HG03521 (cell line): ENCODE data around the gene SRSF3.
"Not testable (repeated sequence)": the region's sequence is repeated elsewhere in the genome, so short reads cannot be mapped to it uniquely, and the experiment has no call there.

ENCODE experiments used
- ATAC-seq: cut with Tn5 transposase; IDR thresholded peaks from one replicate; pipeline ENCODE4 v1.9.1; 2021; ENCODE audit warnings: mild to moderate bottlenecking, moderate library complexity; ENCODE audit not compliant: unreplicated experiment

The SRSF3 gene

GRCh38 chr6:36604090-36605060 lies 10.2 kb downstream of the SRSF3 start:
- no peak for ATAC-seq

DNA sequence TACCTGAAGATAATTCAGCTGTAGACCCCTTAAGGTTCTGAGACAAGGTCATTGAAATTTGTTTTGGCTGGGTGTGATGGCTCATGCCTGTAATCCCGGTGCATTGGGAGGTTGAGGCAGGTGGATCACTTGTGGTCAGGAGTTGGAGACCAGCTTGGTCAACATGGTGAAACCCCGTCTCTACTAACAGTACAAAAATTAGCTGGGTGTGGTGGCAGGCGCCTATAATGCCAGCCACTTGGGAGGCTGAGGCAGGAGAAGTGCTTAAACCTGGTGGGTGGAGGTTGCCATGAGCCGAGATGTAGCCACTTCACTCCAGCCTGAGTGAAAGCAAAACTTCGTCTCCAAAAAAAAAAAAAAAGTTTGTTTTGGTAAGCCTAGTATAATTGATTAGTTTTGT lies 11.0 kb downstream of the SRSF3 start:
- ATAC-seq, result no peak

DNA sequence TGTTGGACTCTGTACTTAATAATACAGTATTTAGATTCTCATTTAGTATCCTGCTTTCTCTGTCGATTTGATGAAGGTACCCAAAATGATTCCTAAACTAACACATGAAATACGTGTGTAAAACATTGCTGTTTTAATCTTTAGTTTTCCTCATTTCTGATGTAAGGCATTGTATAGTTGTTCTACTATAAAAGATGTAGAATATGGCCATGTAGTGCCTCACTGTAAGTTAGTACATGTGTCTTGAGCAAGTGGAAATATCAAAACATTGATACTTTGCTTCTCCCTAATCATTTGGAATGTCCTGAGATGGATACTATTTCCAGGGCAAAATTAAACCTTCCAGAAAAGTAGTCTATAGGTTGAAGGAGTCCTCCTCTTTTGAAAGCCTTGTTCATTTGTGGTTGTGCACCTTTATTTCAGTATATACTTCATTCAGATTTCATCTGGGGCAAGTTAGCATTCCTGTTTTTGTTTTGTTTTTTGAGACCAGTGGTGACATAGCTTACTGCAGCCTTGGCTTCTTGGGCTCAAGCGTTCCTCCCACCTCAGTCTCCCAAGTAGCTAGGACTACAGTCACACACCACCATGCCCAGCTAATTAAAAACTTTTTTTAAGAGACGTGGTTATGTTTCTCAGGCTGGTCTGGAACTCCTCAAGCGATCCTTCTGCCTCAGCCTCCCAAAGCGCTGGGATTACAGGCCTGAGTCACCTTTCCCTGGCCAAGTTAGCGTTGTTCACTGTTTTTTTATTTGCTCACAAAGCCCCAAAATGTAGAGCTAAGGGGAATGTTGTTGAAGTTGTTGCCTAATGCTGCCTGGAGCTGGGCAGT lies 11.6 kb downstream of the SRSF3 start:
- ATAC-seq, result no peak

- ATAC-seq, result not testable (repeated sequence)
Observed at GRCh38 chr6:36607305-36607682, 13.1 kb downstream of the SRSF3 start.

DNA sequence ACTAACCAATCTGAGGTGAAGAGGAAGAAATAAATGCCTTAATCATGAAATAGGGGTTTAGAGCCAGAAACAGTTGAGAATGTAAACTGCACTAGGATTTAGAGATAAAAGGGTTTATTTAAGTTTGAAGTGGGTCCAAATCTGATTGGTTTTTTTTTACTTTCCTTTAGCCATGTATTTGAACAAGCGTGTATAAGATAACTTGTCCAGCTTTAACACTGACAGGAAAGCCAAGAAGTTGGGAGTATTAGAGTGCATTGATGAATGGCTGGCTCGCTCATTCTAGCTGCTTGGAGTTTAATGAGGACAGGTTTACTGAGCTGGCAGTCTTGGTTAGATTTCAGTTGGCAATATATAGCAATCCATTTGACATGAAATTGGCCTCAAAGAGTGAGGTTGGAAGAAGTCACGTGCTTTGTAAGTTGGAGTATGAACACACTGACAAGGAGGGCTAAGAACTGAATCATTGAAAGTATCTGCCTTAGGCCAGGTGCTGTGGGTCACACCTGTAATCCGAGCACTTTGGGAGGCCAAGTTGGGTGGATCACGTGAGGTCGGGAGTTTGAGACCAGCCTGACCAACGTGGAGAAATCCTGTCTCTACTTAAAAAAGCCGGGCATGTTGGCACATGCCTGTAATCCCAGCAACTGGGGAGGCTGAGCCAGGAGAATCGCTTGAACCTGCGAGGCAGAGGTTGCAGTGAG lies 13.7 kb downstream of the SRSF3 start:
- no peak for ATAC-seq

DNA sequence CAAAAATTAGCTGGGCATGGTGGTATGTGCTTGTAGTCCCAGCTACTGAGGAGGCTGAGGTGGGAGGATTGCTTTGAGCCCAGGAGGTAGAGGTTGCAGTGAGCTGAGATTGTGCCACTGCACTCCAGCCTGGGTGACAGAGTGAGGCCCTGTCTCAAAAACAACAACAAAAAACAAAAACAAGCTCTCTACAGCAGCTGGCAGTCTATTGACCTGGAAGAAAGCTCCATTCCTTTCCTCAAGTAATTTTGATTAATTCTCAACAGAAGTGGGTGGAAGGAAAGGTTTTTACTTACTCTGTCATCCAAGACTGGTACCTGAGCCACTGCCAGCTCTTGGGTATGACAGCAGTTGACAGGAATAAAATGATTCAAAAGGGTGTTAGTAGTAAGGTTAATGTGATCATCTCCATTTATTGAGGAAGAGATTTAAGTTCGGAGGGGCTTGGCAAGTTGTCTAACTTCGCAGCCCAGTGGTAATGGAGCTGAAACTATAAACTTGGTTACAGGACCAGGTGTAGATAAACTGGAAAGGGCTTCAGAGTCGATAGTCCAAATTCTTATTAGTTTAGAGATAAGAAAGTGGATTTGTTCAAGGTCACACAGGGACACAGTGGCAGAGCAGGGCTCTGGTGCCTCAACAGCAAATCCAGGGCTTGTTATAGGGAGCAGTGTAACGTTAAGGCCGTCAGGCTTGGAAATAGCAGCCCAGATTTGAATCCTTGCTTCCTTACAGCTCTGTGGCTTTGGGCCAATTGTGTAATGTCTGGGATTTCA lies 14.8 kb downstream of the SRSF3 start:
- ATAC-seq, result no peak

DNA sequence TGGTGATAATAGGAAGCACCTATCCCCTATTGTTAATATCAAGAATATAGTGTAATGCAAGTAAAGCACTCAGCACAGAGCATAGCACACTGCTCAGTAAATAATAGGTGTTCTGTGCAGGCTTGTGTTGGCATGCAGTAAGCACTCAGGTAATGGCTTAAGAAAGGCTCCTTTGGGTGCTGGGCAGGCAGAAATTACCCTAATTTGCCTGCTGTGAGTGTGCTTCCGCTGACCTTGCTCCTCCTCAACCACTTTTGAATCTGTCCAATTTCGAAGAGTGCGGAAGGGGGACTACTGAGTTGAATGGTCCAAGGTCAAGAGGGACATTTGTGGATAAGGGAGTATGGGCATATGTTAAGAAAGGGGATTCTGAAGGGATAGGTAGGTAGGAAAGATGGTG lies 15.4 kb downstream of the SRSF3 start:
- no peak for ATAC-seq

GRCh38 chr6:36610041-36610955 lies 16.1 kb downstream of the SRSF3 start:
- ATAC-seq, result no peak

- ATAC-seq, result no peak
Observed at GRCh38 chr6:36610956-36611336, 16.8 kb downstream of the SRSF3 start.

- not testable (repeated sequence) for ATAC-seq
Observed at GRCh38 chr6:36611679-36612078, 17.5 kb downstream of the SRSF3 start.

DNA sequence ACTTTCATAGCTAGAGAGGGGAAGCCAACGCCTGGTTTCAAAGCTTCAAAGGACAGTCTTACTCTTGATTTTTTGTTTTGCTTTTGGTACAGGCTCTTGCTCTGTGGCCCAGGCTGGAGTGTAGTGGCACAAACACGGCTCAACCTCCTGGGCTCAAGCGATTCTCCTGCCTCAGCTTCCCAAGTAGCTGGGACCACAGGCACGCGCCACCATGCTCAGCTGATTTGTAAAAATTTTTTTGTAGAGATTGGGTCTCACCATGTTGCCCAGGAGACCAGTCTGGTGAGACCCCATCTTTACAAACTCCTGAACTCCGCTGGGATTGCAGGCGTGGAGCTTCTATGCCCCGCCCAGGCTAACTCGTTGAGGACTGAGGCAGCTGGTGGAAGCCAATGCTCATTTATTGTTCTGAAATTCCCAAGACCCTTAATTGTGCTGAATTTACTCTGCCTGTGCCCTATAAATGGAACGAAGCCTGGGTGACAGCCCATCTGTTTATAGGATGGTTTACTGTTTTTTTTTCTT lies 18.0 kb downstream of the SRSF3 start:
- no peak for ATAC-seq

DNA sequence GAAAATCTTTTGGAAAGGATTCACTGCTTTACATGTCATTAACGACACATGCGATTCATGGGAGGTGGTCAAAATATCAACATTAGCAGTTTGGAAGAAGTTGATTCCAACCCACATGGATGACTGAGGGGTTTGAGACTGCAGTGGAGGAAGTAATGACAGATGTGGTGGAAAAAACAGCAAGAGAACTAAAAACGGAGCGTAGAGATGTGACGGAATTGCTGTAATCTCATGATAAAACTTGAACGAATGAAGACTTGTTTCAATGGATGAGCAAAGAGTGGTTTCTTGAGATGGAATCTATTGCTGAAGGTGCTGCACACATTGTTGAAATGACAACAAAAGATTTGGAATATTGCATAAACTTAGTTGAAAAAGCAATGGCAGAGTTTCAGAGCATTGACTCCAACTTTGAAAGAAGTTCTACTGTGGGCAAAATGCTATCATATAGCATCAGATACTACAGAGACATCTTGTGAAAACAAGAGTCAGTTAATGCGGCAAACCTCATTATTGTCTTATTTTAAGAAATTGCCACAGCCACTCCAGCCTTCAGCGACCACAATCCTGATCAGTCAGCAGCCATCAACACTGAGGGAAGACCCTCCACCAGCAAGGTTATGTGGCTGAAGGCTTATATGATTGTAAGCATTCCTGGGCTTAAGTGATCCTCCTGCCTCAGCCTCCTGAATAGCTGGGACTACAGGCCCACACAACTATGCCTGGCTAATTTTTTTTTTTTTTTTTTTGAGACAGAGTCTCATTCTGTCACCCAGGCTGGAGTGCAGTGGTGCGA lies 19.2 kb downstream of the SRSF3 start:
- no peak for ATAC-seq

DNA sequence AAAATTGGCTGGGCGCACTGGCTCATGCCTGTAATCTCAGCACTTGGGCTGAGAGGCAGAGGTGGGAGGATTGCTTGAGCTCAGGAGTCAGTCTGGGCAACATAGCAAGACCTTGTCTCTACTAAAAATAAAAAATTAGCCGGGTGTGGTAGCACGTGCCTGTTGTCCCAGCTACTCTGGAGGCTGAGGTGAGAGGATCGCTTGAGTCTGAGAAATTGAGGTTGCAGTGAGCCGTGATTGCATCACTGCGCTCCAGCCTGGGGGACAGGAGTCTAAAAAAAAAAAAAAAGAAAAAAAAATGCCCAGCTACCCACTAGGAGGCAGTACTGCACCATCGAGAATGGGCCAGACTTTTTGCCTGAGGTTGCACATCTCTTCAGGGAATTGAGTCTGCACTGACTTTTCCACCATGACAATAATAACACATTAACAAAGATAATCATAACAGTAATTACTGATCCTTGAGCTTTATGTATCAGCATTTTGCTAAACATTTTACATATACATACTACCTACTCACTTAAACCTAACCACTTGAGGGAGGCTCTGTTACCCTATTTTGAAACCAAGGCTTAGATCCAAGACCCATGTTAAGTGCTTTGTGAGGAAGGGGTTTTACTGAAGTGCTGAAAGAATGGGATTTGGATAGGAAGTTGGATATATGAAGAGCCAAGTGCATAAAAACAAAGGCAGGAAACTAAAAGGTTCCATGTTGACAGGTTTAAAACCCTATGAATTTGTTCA lies 21.0 kb downstream of the SRSF3 start:
- no peak for ATAC-seq

DNA sequence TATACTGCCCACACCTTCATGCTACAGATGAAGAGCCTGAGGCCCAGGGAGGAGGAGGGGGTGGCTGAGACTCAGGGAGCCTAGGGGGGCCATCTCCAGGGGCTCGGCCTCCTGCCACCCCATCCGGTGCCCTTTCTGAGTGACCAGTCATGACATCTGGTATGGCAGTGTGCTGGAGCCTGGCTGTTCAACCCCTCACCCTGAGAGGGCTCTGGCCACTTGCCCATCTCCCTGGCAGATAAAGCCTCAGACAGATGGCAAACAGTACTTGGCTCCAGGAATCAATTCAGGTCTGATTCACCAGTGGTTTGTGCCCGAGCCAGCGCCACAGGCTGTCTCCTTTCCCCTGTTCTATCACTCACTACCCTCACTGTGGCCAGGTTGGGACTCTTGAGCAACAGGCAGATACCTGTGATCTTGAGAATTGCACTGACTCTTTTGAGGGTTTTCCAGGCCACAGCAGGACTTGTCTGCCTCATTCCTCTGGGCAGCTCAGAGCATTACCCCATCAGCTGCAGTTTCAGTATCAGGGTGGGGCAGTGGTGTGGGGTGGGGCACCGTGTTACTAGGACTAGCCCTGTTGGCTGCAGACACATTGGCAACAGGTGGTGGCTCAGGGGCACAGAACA lies 22.8 kb downstream of the SRSF3 start:
- ATAC-seq, result no peak

- ATAC-seq, result no peak
Observed at GRCh38 chr6:36618366-36619355, 24.5 kb downstream of the SRSF3 start.

- ATAC-seq, result no peak
Observed at GRCh38 chr6:36621371-36621855, 27.3 kb downstream of the SRSF3 start.
